Urothelium cell line (cell line): ENCODE measurements around the gene CMAS.

Experiments used
- DNase-seq: peaks from one replicate; pipeline ENCODE4 v3.0.0; 2011; ENCODE audit warnings: low spot score, mixed read lengths
- FAIRE-seq: peaks from 2 replicates; lab custom pipeline; 2011; peaks lifted over from hg19 to GRCh38; lab: Jason Lieb, UNC

Gene CMAS

DNA sequence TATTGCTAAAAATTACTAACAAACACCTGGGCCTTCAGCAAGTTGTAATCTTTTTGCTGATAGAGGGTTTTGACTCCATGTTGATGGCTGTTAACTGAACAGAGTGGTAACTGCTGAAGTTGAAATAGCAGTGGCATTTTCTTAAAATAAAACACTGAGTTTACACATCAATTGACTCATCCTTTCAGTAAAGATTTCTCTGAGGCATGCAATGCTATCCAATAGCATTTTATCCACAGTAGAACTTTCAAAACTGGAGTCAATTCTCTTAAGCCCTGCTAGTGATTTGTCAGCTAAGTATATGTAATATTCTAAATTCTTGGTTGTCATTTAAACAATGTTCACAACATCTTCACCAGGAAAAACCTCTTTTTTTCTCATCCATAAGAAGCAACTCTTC, 59.5 kb downstream of the CMAS start:
- FAIRE-seq (no peak), DNase-seq (no peak)

DNA sequence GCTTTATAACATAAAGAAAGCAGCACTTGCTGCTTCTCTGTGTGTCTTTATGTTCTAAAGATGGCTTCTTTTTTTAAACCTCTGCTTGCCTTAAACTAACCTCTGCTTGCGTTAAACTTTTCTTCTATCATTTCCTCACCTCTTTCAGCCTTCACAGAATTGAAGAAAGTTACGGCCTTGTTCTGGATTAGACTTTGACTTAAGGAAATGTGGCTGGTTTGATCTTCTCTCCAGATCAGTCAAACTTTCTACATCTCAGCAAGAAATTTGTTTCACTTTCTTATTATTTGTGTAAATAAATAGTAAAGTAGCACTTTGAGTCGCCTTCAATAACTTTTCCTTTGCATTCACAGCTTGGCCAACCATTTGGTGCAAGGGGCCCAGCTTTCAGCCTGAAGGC, 64.2 kb downstream of the CMAS start:
- no peak for DNase-seq
- FAIRE-seq = no peak
